A673 (cell line): Measurements from ENCODE around the gene COX15.

Source experiments
- CTCF ChIP-seq: fragments of 300-800, 200-600 bp; sonication (generic); conservative IDR thresholded peaks from 2 replicates; pipeline ENCODE4 v1.5.1; 2017; ENCODE audit warnings: low read depth, mild to moderate bottlenecking, antibody characterized with exemption, low read length, moderate library complexity, mixed read lengths
- EZH2 ChIP-seq: fragments of 200-600 bp; sonication (generic); IDR thresholded peaks from 2 replicates; pipeline ENCODE4 v1.6.1; 2017; ENCODE audit warnings: borderline replicate concordance, low read depth, mild to moderate bottlenecking, mixed read lengths, antibody characterized with exemption, low read length; ENCODE audit not compliant: poor library complexity, severe bottlenecking

- TF ChIP-seq CTCF (no peak), EZH2 (no peak)
Observed at GRCh38 chr10:99750641-99751040, 18.7 kb upstream of the COX15 start.
